Esophagus squamous epithelium (tissue), 5 donors: ENCODE data around the gene CLCNKA. TPM values are rescaled to one million over a fixed set of nuclear protein-coding genes. Genes with fewer than 3 reads are reported as not detected.
A peak's percentile ranks its signal among the peaks of the same experiment; 100 is the strongest.
"Not testable (repeated sequence)": the region's sequence is repeated elsewhere in the genome, so short reads cannot be mapped to it uniquely, and the experiment has no call there.

ENCODE experiments used
- DNase-seq: peaks from one replicate; lab custom pipeline; 2025; lab: John Stamatoyannopoulos, UW
- H3K27ac ChIP-seq, 4 donors: fragments of 200-600 bp; sonication (generic); one replicate each; pipeline ENCODE4 v1.5.1; 2016 to 2019; ENCODE audit warnings: mild to moderate bottlenecking in 1 of 4
- H3K27me3 ChIP-seq, 4 donors: fragments of 200-600 bp; sonication (generic); 1 replicate in 3 of 4; 2 replicates in 1 of 4; pipeline versions ENCODE4 v1.5.1 to v1.6.0; 2017 to 2021; ENCODE audit warnings: antibody characterized with exemption in 1 of 4
- H3K36me3 ChIP-seq, 3 donors: fragments of 200-600 bp; sonication (generic); one replicate each; pipeline ENCODE4 v1.5.1; 2016 to 2019
- H3K4me1 ChIP-seq, 3 donors: fragments of 200-600 bp; sonication (generic); one replicate each; pipeline ENCODE4 v1.5.1; 2017 to 2019
- H3K4me3 ChIP-seq, 4 donors: fragments of 200-600 bp; sonication (generic); 1 replicate in 3 of 4; 2 replicates in 1 of 4; pipeline ENCODE4 v1.5.1; 2016 to 2019; ENCODE audit warnings: mild to moderate bottlenecking in 2 of 4, moderate library complexity in 1 of 4
- H3K9me3 ChIP-seq, 3 donors: fragments of 200-600 bp; sonication (generic); one replicate each; pipeline ENCODE4 v1.5.1; 2016 to 2019
- CTCF ChIP-seq, 6 experiments: fragments of 450-650 bp in 4 of 6; fragments of 200-600 bp in 2 of 6; sonication (generic) in 2 of 6; IDR thresholded peaks; one replicate each; pipeline ENCODE4 v1.5.1; 2016 to 2019; ENCODE audit warnings: antibody characterized with exemption in 6 of 6, mild to moderate bottlenecking in 4 of 6, moderate library complexity in 4 of 6
- POLR2A ChIP-seq, 4 donors: fragments of 450-650 bp; IDR thresholded peaks; one replicate each; pipeline ENCODE4 v1.6.1; 2017; ENCODE audit warnings: antibody characterized with exemption in 4 of 4, mild to moderate bottlenecking in 4 of 4, moderate library complexity in 3 of 4
- WGBS, 2 donors: methylation state at CpG; one replicate each; pipeline ENCODE4 v1.1.5; 2018; 5-methylcytosine and 5-hydroxymethylcytosine counted together
- intact Hi-C: fragments of 100-400 bp; cut with DNase I; formaldehyde crosslinking; loops from one replicate; pipeline ENCODE4 v1.15.0; 2022
- total RNA-seq, 4 donors: library from RNA; depleted of rRNA; stranded (reverse); fragments of >200 nt; gene quantifications; one replicate each; pipeline ENCODE4 v1.1.0, GENCODE V29; 2016
- donor health status: DM: yes; HTN: yes; CAD: no.

The CLCNKA gene
- total RNA-seq, 4 donors from 2014 or later: not detected

DNA sequence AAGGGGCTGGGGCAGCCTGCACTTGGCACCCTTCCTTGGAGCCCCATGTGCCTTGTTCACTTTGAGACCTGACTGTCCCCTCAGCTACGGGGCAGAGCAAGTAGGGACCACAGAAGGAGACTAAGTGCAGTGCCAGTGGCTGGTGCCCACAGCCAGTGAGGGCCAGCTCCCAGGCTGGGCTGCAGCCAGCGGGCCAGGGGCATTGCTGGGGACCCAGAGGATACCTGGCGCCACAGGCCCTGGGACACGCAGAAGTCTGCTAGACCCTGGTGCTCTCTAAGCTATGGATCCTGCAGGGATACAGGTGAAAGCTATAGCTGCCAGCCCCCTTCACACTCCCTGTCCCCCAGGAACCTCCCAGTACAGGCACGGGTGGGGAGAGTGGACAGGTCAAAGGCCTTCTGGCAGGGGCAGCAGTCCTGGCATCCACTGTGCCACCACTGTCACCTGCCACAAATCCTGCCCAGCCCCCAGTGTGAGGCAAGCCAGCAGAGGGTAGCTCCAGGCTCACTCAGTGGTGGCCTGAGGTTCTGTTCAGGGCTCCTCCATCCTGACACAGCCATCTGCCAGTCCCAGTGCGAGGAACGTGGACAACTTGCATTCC is 1.3 kb downstream of the CLCNKA start:
- intact Hi-C loops: no loop called here
- peaks cover 20 to 33% (median 26%) of the 10 kb centered on the region in 3 donors for H3K4me1 ChIP-seq
- no peak for DNase-seq
- no peaks in the 10 kb centered on the region for H3K36me3 ChIP-seq
- no peaks in the 10 kb centered on the region for H3K9me3 ChIP-seq
- H3K4me3 ChIP-seq: no peak overlapping the region
- 67% methylated on average over 1 of the region's 7 CpGs; no CpG with 5 or more reads in 1 of the 2 donors for WGBS, 2 donors
- no peak overlapping the region for H3K27ac ChIP-seq
- peaks cover 0 to 19% (median 0%) of the 10 kb centered on the region in 4 donors for H3K27me3 ChIP-seq
- no peak for TF ChIP-seq POLR2A (IDR thresholded peaks at IDR 0.05)
- TF ChIP-seq CTCF (IDR thresholded peaks at IDR 0.05): no peak

DNA sequence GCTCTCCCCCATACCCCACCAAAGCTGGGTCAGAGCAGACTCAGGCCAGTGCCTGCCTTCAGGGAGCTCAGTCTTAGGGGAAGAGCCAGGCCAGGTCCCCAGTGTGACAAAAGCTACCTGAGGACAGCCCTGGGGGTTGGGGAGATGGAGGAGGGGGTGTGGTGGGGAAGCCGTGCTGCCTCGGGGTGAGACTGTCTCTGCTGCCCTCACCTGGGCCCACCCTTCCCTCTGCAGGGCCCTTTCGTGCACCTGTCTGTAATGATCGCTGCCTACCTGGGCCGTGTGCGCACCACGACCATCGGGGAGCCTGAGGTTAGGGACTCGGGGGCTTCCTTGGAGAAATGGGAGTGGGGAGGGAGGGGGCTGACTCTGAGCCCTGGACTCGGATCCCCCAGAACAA is 4.5 kb downstream of the CLCNKA start:
- H3K36me3 ChIP-seq, H3K27ac ChIP-seq, H3K9me3 ChIP-seq, DNase-seq, intact Hi-C loops: not testable (repeated sequence)
- peak overlapping the region in 2 of 4 donors; percentile 29 to 53 for H3K4me3 ChIP-seq
- peaks cover 7 to 10% (median 8%) of the 10 kb centered on the region in 3 donors for H3K4me1 ChIP-seq
- peaks cover 0 to 39% (median 0%) of the 10 kb centered on the region in 4 donors for H3K27me3 ChIP-seq
- WGBS, 2 donors: 26% methylated on average over 5 of the region's 10 CpGs; no CpG with 5 or more reads in 1 of the 2 donors

DNA sequence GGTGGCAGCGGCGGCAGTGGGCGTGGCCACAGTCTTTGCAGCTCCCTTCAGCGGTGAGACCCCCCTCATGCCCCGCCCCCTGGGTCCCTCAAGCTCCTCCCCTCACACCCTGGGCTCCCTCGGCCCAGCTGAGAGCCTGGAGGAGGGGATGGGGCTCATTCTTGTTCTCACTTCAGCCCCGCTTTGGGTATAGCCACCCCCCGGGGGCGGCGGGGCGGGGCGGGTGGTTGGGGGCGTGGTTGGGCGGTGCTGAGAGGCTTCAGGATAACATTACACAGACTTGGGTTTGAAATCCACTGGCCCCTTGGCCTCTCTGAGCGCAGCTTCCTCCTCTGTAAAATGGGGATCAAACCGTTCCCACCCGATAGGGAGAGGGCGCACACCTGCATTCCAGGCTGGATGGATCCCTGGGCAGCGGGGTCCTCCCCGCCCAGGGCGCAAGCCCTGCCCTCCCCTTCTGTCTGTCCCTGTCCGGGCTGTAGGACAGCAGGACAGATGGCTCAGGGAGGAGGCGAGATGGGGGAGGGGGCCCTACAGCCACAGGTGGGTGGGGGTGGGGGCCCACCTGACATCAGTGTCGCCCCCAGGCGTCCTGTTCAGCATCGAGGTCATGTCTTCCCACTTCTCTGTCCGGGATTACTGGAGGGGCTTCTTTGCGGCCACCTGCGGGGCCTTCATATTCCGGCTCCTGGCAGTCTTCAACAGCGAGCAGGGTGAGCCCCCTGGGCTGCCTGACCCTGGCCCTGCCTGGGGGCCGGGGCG is 5.1 kb downstream of the CLCNKA start:
- Histone ChIP-seq H3K4me3 (peak overlapping the region in 3 of 4 donors; percentile 24 to 53 (median 29)), H3K27ac (no peak overlapping the region), H3K9me3 (no peaks in the 10 kb centered on the region), H3K4me1 (peaks cover 7 to 10% (median 8%) of the 10 kb centered on the region in 3 donors), H3K36me3 (no peaks in the 10 kb centered on the region), H3K27me3 (peaks cover 0 to 35% (median 0%) of the 10 kb centered on the region in 4 donors)
- no peak for DNase-seq
- 10% methylated on average over 2 to 15 of the region's 33 CpGs for WGBS, 2 donors
- intact Hi-C loops: no loop called here
- TF ChIP-seq CTCF (IDR thresholded peaks at IDR 0.05) (no peak), POLR2A (IDR thresholded peaks at IDR 0.05) (no peak)

DNA sequence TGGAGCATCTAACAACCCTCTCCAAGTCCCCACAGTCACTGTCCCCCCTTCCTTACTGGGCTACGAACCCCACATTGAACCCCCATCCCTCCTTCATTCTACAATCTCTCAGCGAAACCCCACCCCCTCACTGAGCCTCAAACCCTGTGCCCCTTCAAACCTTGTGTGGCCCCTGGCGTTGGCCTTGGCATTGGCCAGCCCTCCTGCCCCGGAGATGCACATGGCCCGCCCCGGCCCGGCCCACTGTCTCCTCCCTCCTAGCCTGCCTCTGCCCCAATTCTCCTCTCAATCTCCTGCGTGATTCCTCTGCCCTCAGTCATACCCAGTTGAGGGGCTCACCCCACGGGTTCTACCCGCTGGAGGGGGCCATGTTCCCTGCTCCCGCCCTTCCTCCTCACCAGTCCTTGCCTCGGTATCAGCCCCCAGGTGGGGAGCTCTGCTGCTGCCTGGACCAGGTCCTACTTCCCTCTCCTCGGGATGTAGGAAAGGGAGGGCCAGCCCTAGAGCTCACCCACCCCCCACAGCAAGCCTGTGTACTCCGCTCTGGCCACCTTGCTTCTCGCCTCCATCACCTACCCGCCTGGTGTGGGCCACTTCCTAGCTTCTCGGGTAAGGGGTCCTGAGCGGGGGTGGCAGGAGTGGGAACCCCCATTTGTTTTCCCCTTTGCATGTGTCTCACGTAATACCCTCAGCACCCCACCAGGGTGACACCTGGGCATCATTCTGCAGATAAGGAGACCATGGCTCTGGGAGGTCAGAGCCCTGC is 6.6 kb downstream of the CLCNKA start:
- H3K4me3 ChIP-seq: no peak overlapping the region
- intact Hi-C loops: no loop called here
- H3K4me1 ChIP-seq: peaks cover 7 to 20% (median 8%) of the 10 kb centered on the region in 3 donors
- no peaks in the 10 kb centered on the region for H3K9me3 ChIP-seq
- TF ChIP-seq POLR2A (IDR thresholded peaks at IDR 0.05): no peak
- TF ChIP-seq CTCF (IDR thresholded peaks at IDR 0.05): no peak
- H3K27ac ChIP-seq: no peak overlapping the region
- no peak for DNase-seq
- peaks cover 0 to 32% (median 0%) of the 10 kb centered on the region in 4 donors for H3K27me3 ChIP-seq
- H3K36me3 ChIP-seq: no peaks in the 10 kb centered on the region
- WGBS, 2 donors: 54 to 59% methylated on average over 14 to 15 of the region's 19 CpGs

DNA sequence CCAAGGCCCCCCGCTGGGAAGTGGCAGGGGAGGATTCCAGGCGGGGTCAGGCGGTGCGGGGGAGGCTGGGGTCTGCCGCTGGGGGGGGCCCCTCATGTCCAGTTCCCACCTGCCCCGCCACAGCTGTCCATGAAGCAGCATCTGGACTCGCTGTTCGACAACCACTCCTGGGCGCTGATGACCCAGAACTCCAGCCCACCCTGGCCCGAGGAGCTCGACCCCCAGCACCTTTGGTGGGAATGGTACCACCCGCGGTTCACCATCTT is 7.1 kb downstream of the CLCNKA start:
- H3K27ac ChIP-seq, DNase-seq, H3K9me3 ChIP-seq, H3K36me3 ChIP-seq, H3K4me3 ChIP-seq, intact Hi-C loops: not testable (repeated sequence)
- WGBS, 2 donors: 77% methylated on average over 3 of the region's 13 CpGs; no CpG with 5 or more reads in 1 of the 2 donors
- Histone ChIP-seq H3K4me1 (peaks cover 7 to 20% (median 8%) of the 10 kb centered on the region in 3 donors), H3K27me3 (peaks cover 0 to 32% (median 0%) of the 10 kb centered on the region in 4 donors)
